Common myeloid progenitor, CD34-positive (primary cell): ENCODE results near the gene DGKQ.
"Not testable (repeated sequence)": the region's sequence is repeated elsewhere in the genome, so short reads cannot be mapped to it uniquely, and the experiment has no call there.

Experiments
- CTCF ChIA-PET: fragments of 350-600 bp; sonication (Branson Sonifier 250); formaldehyde crosslinking; loops from one replicate; lab custom pipeline; 2021; ENCODE audit warnings: antibody characterized with exemption; lab: Charles Lee
- POLR2A ChIA-PET: fragments of 350-600 bp; sonication (Branson Sonifier 250); formaldehyde crosslinking; loops from one replicate; lab custom pipeline; 2021; ENCODE audit warnings: antibody characterized with exemption; lab: Charles Lee
- DNase-seq, 3 donors: peaks; one replicate each; pipeline versions ENCODE4 v3.0.0 to v3.0.0-alpha.2; 2013
- H3K27ac ChIP-seq, 2 experiments: 1 replicate in 1 of 2; 2 replicates in 1 of 2; pipeline ENCODE4 v1.7.0; 2013; ENCODE audit warnings: inconsistent platforms in 2 of 2, low read length in 2 of 2, mild to moderate bottlenecking in 2 of 2, low read depth in 1 of 2, moderate library complexity in 1 of 2; ENCODE audit not compliant: severe bottlenecking in 2 of 2, insufficient read depth in 1 of 2, poor library complexity in 1 of 2
- H3K27me3 ChIP-seq, 5 experiments: replicated peaks in 2 of 5; 1 replicate in 3 of 5; 2 replicates in 2 of 5; pipeline versions ENCODE4 v1.6.1 to v1.7.0; 2013; ENCODE audit warnings: low read length in 4 of 5, mild to moderate bottlenecking in 2 of 5, moderate library complexity in 2 of 5, inconsistent platforms in 1 of 5; ENCODE audit not compliant: insufficient read depth in 5 of 5, control insufficient read depth in 4 of 5
- H3K36me3 ChIP-seq, 4 experiments: 1 replicate in 2 of 4; 2 replicates in 2 of 4; pipeline versions ENCODE4 v1.6.1 to v1.7.0; 2013; ENCODE audit warnings: low read length in 3 of 4, control low read depth in 1 of 4, mild to moderate bottlenecking in 1 of 4; ENCODE audit not compliant: control insufficient read depth in 4 of 4, insufficient read depth in 4 of 4
- H3K4me1 ChIP-seq, 4 experiments: 1 replicate in 3 of 4; 2 replicates in 1 of 4; pipeline versions ENCODE4 v1.6.1 to v1.7.1; 2013; ENCODE audit warnings: low read length in 3 of 4, mild to moderate bottlenecking in 3 of 4, control low read depth in 1 of 4, inconsistent platforms in 1 of 4, moderate library complexity in 1 of 4; ENCODE audit not compliant: control insufficient read depth in 4 of 4, insufficient read depth in 4 of 4; ENCODE audit errors: control extremely low read depth in 1 of 4
- H3K4me3 ChIP-seq, 7 experiments: 1 replicate in 4 of 7; 2 replicates in 3 of 7; pipeline versions ENCODE4 v1.5.1 to v1.7.0; 2013; ENCODE audit warnings: mild to moderate bottlenecking in 7 of 7, low read length in 6 of 7, moderate library complexity in 6 of 7, inconsistent platforms in 2 of 7, low read depth in 2 of 7, control low read depth in 1 of 7; ENCODE audit not compliant: insufficient read depth in 4 of 7, control insufficient read depth in 1 of 7; ENCODE audit errors: extremely low read depth in 1 of 7
- H3K9me3 ChIP-seq, 5 experiments: 1 replicate in 4 of 5; 2 replicates in 1 of 5; pipeline versions ENCODE4 v1.6.1 to v1.7.1; 2013; ENCODE audit warnings: low read length in 4 of 5, mild to moderate bottlenecking in 2 of 5, inconsistent platforms in 1 of 5, low read depth in 1 of 5, moderate library complexity in 1 of 5; ENCODE audit not compliant: control insufficient read depth in 4 of 5, insufficient read depth in 2 of 5; ENCODE audit errors: control extremely low read depth in 1 of 5
- WGBS: methylation state at CpG from one replicate; pipeline ENCODE4 v1.1.5; 2013; ENCODE audit not compliant: insufficient coverage; 5-methylcytosine and 5-hydroxymethylcytosine counted together

The DGKQ gene

DNA sequence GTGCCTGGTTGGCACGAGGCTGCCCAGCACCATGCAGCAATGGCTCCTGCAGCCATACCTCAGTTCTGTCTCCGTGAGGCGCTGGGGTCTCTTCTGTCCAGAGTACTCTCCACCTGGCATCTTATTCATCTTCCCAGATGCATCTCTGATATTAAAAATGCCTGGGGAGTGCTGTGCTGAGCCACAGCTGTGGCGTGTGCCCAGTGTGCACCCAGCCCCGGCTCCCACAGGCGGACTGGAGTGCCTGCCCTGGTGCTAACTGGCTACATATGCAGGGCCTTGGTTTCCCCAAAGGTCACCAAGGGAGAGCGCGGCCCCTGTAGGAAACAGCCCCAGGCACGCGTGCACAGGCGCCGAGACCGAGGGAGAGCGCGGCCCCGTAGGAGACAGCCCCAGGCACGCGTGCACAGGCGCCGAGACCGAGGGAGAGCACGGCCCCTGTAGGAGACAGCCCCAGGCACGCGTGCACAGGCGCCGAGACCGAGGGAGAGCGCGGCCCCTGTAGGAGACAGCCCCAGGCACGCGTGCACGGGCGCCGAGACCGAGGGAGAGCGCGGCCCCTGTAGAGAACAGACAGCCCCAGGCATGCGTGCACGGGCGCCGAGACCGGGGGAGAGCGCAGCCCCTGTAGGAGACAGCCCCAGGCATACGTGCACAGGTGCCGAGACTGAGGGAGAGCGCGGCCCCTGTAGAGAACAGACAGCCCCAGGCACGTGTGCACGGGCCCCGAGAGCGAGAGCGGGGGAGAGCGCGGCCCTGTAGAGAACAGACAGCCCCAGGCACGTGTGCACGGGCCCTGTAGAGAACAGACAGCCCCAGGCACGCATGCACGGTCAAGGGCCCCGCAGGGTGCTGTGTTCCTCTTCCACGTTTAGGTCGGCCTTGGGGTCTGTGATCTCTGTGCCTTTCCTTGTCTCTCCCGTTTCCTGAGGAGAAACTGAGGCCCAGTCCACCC lies 26.6 kb downstream of the DGKQ start:
- CTCF ChIA-PET, result no interaction called here
- Histone ChIP-seq H3K9me3 (no peaks in the 10 kb centered on the region), H3K27me3 (no peaks in the 10 kb centered on the region), H3K36me3 (no peaks in the 10 kb centered on the region), H3K4me3 (peak overlapping the region in 3 of 7 experiments; percentile 28 to 46 (median 46)), H3K4me1 (peaks cover 0 to 8% (median 1%) of the 10 kb centered on the region in 4 experiments), H3K27ac (no peak overlapping the region)
- 70% methylated on average over 62 of the region's 62 CpGs for WGBS
- POLR2A ChIA-PET, result no interaction called here
- no peak for DNase-seq

DNA sequence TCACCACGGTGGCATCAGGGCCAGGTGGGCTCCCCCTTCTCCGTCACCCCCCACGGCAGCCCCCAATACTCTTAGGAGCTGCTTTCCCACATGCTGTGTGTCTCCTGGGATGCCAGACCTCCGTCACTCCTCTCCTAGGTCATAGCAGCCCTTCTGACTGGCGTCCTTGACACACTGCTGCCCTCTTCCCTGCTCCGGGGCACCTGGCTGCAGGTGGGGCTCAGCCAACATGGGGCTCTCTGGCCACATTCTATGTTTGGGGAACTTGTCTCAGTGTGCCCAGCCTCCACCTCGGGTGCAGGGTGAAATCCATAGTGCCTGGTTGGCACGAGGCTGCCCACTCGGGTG lies 27.3 kb downstream of the DGKQ start:
- CTCF ChIA-PET, result no interaction called here
- POLR2A ChIA-PET, result interaction anchor here (0.6 kb wide), 1 partner anchor 22 kb away, joined by 3 read pairs; no protein-coding TSS in a partner anchor
- WGBS, result 90% methylated on average over 7 of the region's 9 CpGs

DNA sequence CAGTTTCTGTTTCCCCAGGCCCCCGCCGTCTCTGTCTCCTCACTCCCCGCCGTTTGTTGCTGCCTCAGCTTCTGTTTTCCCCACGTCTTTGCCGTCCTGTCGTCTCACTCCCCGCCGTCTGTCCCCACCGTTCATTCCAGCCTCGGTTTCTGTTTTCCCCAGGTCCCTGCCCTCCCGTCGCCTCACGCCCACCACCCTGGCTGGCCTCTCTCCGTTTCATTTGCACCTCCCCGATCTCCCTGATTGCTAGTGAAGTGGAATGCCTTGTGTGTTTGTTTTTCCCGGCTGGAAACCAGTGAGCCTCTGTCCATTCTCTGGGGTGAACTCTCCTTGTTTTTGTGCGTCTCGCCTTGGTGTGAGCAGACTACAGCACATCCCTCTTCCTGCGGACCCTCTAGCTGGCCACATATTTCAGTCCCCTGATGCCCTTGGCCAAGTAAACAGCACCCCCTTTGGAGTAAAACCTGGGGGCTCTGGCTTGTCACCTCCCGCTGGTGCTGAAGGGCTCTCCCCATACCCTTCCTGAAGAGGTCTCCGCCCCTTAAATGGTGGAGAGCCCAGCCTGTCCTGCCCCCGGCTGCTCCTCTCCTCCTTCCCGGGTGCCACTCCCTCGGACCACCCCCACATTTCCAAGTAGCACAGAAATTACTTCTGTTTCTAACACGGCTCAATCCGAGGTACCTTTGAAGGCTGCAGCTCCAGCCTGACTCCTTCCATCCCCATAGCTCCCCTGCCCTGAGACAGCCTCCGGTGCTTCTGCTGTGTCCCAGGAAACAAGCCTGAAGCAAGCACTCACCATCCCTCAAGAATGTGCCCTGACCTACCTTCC lies 27.9 kb downstream of the DGKQ start:
- Histone ChIP-seq H3K27ac (no peak overlapping the region), H3K27me3 (no peaks in the 10 kb centered on the region), H3K36me3 (no peaks in the 10 kb centered on the region), H3K4me3 (no peak overlapping the region), H3K4me1 (peaks cover 0 to 8% (median 1%) of the 10 kb centered on the region in 4 experiments), H3K9me3 (no peaks in the 10 kb centered on the region)
- POLR2A ChIA-PET, result interaction anchor here (0.6 kb wide), 1 partner anchor 22 kb away, joined by 3 read pairs; no protein-coding TSS in a partner anchor
- CTCF ChIA-PET, result no interaction called here
- 80% methylated on average over 27 of the region's 28 CpGs for WGBS
- no peak for DNase-seq

More for the DNA sequence above, 27.3 kb downstream of the DGKQ start:
- no peak overlapping the region for H3K4me3 ChIP-seq
- H3K9me3 ChIP-seq, result no peaks in the 10 kb centered on the region
- H3K36me3 ChIP-seq, result no peaks in the 10 kb centered on the region
- no peak for DNase-seq
- H3K4me1 ChIP-seq, result peaks cover 0 to 8% (median 1%) of the 10 kb centered on the region in 4 experiments
- H3K27ac ChIP-seq, result no peak overlapping the region
- H3K27me3 ChIP-seq, result no peaks in the 10 kb centered on the region

DNA sequence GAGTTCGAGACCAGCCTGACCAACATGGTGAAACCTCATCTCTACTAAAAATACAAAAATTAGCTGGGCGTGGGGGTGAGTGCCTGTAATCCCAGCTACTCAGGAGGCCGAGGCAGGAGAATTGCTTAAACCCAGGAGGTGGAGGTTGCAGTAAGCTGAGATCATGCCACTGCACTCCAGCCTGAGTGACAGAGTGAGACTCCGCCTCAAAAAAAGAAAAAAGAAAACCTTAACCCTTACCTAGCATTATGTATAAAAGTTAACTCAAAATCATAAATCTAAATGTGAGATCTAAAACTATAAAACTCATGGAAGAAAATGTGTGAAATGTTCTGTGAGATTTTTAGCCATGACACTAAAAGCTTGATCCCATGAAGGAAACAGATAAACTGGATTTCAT lies 33.9 kb downstream of the DGKQ start:
- H3K27me3 ChIP-seq, POLR2A ChIA-PET, DNase-seq, H3K27ac ChIP-seq, H3K4me1 ChIP-seq, H3K4me3 ChIP-seq, H3K36me3 ChIP-seq, H3K9me3 ChIP-seq: not testable (repeated sequence)
- 100% methylated on average over 1 of the region's 4 CpGs for WGBS
- CTCF ChIA-PET, result interaction anchor here (1.3 to 1.6 kb wide), 3 partner anchors 24 to 48 kb away, joined by 3 to 4 read pairs (median 3); no protein-coding TSS in a partner anchor

DNA sequence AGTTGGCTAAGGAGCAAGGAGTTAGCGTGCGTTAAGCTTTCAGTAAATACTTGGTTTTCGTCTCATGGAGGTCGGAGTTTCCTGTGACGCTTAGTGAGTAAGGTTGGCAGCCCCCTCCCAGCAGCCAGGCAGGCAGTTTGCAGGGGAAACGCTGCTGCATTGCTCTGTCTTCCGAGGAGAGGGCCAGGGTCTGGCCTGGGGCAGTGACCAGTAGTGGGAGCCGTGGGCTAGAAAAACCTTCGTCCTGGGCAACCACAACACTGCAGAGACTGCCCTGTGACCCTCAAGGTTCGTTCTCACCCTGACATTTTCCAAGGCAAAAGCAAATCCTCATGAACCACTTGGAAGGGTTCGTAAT lies 40.7 kb downstream of the DGKQ start:
- ChIA-PET POLR2A (interaction anchor here (1.0 kb wide), 1 partner anchor 77 kb away, joined by 4 read pairs; no protein-coding TSS in a partner anchor), CTCF (interaction anchor here (1.1 to 2.1 kb wide), 2 partner anchors 10 to 55 kb away, joined by 3 to 8 read pairs; partner anchors contain the start of gene IDUA)
- no peaks in the 10 kb centered on the region for H3K27me3 ChIP-seq
- H3K27ac ChIP-seq, result peak overlapping the region; percentile 81 to 94
- peak overlapping the region; percentile 86 to 99 (median 97) for H3K4me3 ChIP-seq
- H3K9me3 ChIP-seq, result no peaks in the 10 kb centered on the region
- 6% methylated on average over 10 of the region's 11 CpGs for WGBS
- H3K36me3 ChIP-seq, result peaks cover 0 to 5% (median 0%) of the 10 kb centered on the region in 4 experiments
- DNase-seq, result no peak
- H3K4me1 ChIP-seq, result peaks cover 11 to 30% (median 21%) of the 10 kb centered on the region in 4 experiments

DNA sequence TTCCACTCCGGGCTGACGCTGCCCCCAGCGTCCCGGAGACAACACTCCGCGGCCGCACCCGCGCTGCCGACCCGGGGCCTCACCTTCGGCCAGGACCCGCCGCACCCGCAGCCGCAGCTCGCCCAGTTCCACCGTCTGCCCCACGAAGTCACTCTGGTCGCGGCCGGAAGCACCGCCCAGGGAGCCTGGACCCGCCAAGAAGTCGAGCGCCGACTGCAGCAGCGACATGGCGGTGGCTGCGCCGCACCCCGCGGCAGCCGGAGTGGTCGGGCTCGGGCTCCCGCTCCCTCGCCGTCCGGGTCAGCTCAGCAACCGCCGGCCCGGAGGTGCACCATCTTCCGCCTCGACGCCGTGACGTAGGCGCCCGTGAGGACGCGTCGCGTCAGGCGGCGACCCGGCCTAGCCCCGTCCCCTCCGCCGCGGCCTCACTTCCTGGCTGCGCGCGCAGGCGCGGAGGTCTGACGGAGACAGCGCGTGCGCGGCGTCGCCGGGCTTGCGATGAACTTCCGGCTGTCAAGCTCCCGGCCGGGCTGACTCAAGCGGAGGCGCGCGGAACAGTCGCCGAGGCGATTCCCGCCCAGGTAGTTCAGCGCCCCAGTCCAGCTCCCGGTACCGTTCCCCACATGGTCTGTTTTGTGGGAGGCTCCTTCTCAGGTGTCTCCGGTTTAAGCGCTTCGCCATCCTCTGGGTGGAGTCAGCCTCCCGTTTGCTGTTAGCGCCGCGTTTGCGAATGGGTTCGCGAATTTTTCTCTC lies 41.2 kb downstream of the DGKQ start, which contains the start of the genes GAK and TMEM175:
Gene GAK, minus strand, starts transcription at position 357 of the 753 bp plus-strand sequence. Its CDS starts 129 bp downstream, at position 228.
Gene TMEM175, plus strand, starts transcription at position 501 of the 753 bp plus-strand sequence. CDS start 15,280 bp downstream, outside the sequence.
- no peaks in the 10 kb centered on the region for H3K9me3 ChIP-seq
- no peaks in the 10 kb centered on the region for H3K27me3 ChIP-seq
- peak; percentile 96 to 98 (median 96) for DNase-seq
- H3K4me1 ChIP-seq, result peaks cover 11 to 30% (median 21%) of the 10 kb centered on the region in 4 experiments
- peak within 1 kb of the TSS; percentile 86 to 99 (median 97) for H3K4me3 ChIP-seq
- ChIA-PET CTCF (interaction anchor here (1.1 to 2.1 kb wide), 4 partner anchors 9 to 55 kb away, joined by 3 to 8 read pairs (median 4); partner anchors contain the start of gene IDUA), POLR2A (interaction anchor here (0.9 to 1.5 kb wide), 4 partner anchors 9 to 118 kb away, joined by 3 to 7 read pairs (median 4); partner anchors contain the start of gene IDUA)
- H3K27ac ChIP-seq, result peak within 1 kb of the TSS; percentile 90 to 94
- peaks cover 0 to 5% (median 0%) of the 10 kb centered on the region in 4 experiments for H3K36me3 ChIP-seq
- WGBS, result under 1% methylated on average over 79 of the region's 99 CpGs
